ENCODE data around the gene GALNT2.

Gene GALNT2

GRCh38 chr1:230220478-230220877, 153.4 kb downstream of the GALNT2 start:
- no peak for DNase-seq

GRCh38 chr1:230220907-230221306, 153.9 kb downstream of the GALNT2 start:
- no peak for DNase-seq

GRCh38 chr1:230222678-230223077, 155.6 kb downstream of the GALNT2 start:
- no peak for DNase-seq

GRCh38 chr1:230224101-230224960, 157.3 kb downstream of the GALNT2 start:
- DNase-seq: no peak

- DNase-seq: no peak
These were observed 159.2 kb downstream of the GALNT2 start for GRCh38 chr1:230226007-230226800.

GRCh38 chr1:230226814-230227213, 159.8 kb downstream of the GALNT2 start:
- DNase-seq: no peak

GRCh38 chr1:230228236-230228897, 161.3 kb downstream of the GALNT2 start:
- no peak for DNase-seq

GRCh38 chr1:230230273-230230672, 163.2 kb downstream of the GALNT2 start:
- no peak for DNase-seq

GRCh38 chr1:230230948-230231773, 164.1 kb downstream of the GALNT2 start:
- DNase-seq: no peak

GRCh38 chr1:230231774-230232145, 164.7 kb downstream of the GALNT2 start:
- DNase-seq: no peak

- DNase-seq: no peak
These were observed 165.3 kb downstream of the GALNT2 start for GRCh38 chr1:230232371-230232771.

GRCh38 chr1:230233786-230234185, 166.7 kb downstream of the GALNT2 start:
- DNase-seq: no peak

GRCh38 chr1:230235876-230236275, 168.8 kb downstream of the GALNT2 start:
- no peak for DNase-seq

GRCh38 chr1:230236301-230237008, 169.4 kb downstream of the GALNT2 start:
- no peak for DNase-seq

- DNase-seq: no peak
These were observed 170.0 kb downstream of the GALNT2 start for GRCh38 chr1:230237009-230237370.

- DNase-seq: no peak
These were observed 170.8 kb downstream of the GALNT2 start for GRCh38 chr1:230237805-230238204.

GRCh38 chr1:230240446-230241086, 173.5 kb downstream of the GALNT2 start:
- no peak for DNase-seq

- DNase-seq: no peak
These were observed 175.3 kb downstream of the GALNT2 start for GRCh38 chr1:230242326-230242725.

GRCh38 chr1:230243146-230243545, 176.1 kb downstream of the GALNT2 start:
- no peak for DNase-seq

GRCh38 chr1:230243583-230244353, 176.7 kb downstream of the GALNT2 start:
- DNase-seq: no peak

GRCh38 chr1:230246551-230246950, 179.5 kb downstream of the GALNT2 start:
- no peak for DNase-seq
